Activated CD8-positive, alpha-beta T cell treated with anti-CD3 and anti-CD28 coated beads, Interleukin-2, amount 10 ng/mL, durations not matched to agents 7 days and 5 days (primary cell): Measurements from ENCODE around the gene YY1AP1. TPM values are rescaled to one million over a fixed set of nuclear protein-coding genes. Genes with fewer than 3 reads are reported as not detected.
"Not testable (repeated sequence)": the region's sequence is repeated elsewhere in the genome, so short reads cannot be mapped to it uniquely, and the experiment has no call there.

Experiments
- ATAC-seq: fragments of 150-1000 bp; cut with Tn5 transposase; one replicate; pipeline ENCODE4 v1.10.0; 2021; ENCODE audit warnings: moderate library complexity
- CTCF ChIA-PET: fragments of 350-600 bp; sonication (Branson Sonifier 250); formaldehyde crosslinking; loops from one replicate; lab custom pipeline; 2021; ENCODE audit warnings: antibody characterized with exemption; lab: Charles Lee
- POLR2A ChIA-PET: fragments of 350-600 bp; sonication (Branson Sonifier 250); formaldehyde crosslinking; loops from one replicate; lab custom pipeline; 2021; ENCODE audit warnings: antibody characterized with exemption; lab: Charles Lee
- DNase-seq: peaks from one replicate; pipeline ENCODE4 v3.0.0-alpha.2; 2020
- H3K27ac Mint-ChIP-seq: one replicate; pipeline ENCODE4 v1.8.0; 2021; ENCODE audit warnings: mild to moderate bottlenecking, mixed read lengths
- H3K27me3 Mint-ChIP-seq: one replicate; pipeline ENCODE4 v1.8.0; 2021; ENCODE audit warnings: low read depth, mixed read lengths
- H3K36me3 Mint-ChIP-seq: one replicate; pipeline ENCODE4 v1.8.0; 2021; ENCODE audit warnings: low read depth, mixed read lengths
- H3K4me1 Mint-ChIP-seq: one replicate; pipeline ENCODE4 v1.8.0; 2021; ENCODE audit warnings: low read depth, mixed read lengths
- H3K4me3 Mint-ChIP-seq: one replicate; pipeline ENCODE4 v1.8.0; 2021; ENCODE audit warnings: mild to moderate bottlenecking, mixed read lengths
- H3K9me3 Mint-ChIP-seq: one replicate; pipeline ENCODE4 v1.8.0; 2022; ENCODE audit warnings: mixed read lengths; ENCODE audit not compliant: insufficient read depth
- total RNA-seq, 2 experiments: library from RNA; stranded (reverse); gene quantifications; one replicate each; pipeline ENCODE4 v1.2.3, GENCODE V29; 2021

The YY1AP1 gene, protein sequence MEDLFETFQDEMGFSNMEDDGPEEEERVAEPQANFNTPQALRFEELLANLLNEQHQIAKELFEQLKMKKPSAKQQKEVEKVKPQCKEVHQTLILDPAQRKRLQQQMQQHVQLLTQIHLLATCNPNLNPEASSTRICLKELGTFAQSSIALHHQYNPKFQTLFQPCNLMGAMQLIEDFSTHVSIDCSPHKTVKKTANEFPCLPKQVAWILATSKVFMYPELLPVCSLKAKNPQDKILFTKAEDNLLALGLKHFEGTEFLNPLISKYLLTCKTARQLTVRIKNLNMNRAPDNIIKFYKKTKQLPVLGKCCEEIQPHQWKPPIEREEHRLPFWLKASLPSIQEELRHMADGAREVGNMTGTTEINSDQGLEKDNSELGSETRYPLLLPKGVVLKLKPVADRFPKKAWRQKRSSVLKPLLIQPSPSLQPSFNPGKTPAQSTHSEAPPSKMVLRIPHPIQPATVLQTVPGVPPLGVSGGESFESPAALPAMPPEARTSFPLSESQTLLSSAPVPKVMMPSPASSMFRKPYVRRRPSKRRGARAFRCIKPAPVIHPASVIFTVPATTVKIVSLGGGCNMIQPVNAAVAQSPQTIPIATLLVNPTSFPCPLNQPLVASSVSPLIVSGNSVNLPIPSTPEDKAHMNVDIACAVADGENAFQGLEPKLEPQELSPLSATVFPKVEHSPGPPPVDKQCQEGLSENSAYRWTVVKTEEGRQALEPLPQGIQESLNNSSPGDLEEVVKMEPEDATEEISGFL
- 10 to 100 TPM; 63.8 to 68.9 TPM for total RNA-seq

GRCh38 chr1:155688324-155689080, at the start of gene YY1AP1:
YY1AP1 (minus strand) TSS chr1:155688774; CDS start chr1:155680436, 8,338 bp downstream.
- Mint-ChIP-seq H3K4me1 (peaks cover 58% of the 10 kb centered on the region), H3K27ac (peak within 1 kb of the TSS; percentile 98), H3K4me3 (peak within 1 kb of the TSS; percentile 97), H3K27me3 (no peaks in the 10 kb centered on the region), H3K36me3 (peaks cover 56% of the 10 kb centered on the region), H3K9me3 (no peaks in the 10 kb centered on the region)
- ChIA-PET CTCF (interaction anchor here (1.0 kb wide), 1 partner anchor 41 kb away, joined by 3 read pairs; no protein-coding TSS in a partner anchor), POLR2A (interaction anchor here (0.6 kb wide), 2 partner anchors 171 to 629 kb away, joined by 5 to 6 read pairs; no protein-coding TSS in a partner anchor)
- DNase-seq, result peak; percentile 91
- peak; percentile 81 for ATAC-seq

DNA sequence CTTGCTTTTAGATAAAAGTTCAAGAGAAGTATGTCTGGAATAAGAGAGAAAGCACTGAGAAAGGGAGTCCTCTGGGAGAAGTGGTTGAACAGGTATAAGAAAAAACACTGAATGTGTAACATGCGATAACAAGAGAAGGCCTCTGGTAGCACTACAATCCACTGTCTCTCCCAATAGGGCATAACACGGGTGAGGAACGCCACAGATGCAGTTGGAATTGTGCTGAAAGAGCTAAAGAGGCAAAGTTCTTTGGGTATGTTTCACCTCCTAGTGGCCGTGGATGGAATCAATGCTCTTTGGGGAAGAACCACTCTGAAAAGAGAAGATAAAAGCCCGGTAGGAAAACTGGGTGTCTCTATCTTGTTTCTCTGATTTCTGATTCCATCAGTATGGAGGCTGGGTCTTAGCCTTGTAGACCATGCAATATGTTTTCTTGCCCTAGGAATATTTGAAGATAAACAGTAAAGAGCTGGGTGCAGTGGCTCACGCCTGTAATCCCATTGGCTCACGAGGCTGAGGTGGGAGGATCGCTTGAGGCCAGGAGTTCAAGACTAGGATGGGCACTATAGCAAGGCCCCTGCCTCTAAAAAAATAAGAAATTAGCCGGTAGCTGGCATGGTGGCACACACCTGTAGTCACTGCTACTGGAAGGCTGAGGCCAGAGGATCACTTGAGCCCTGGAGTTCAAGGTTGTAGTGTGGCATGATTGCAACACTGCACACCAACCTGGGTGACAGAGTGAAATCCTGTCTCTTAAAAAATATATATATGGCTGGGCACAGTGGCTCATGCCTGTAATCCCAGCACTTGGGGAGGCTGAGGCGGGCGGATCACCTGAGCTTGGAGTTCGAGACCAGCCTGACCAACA, 40.7 kb upstream of the YY1AP1 start:
- peaks cover 35% of the 10 kb centered on the region for H3K36me3 Mint-ChIP-seq
- H3K27me3 Mint-ChIP-seq, result no peaks in the 10 kb centered on the region
- ChIA-PET CTCF (interaction anchor here (0.8 to 1.7 kb wide), 10 partner anchors 8 to 71 kb away, joined by 3 to 6 read pairs (median 3); partner anchors contain the start of gene YY1AP1), POLR2A (interaction anchor here (0.6 kb wide), 1 partner anchor 10 kb away, joined by 3 read pairs; no protein-coding TSS in a partner anchor)
- no peak overlapping the region for H3K27ac Mint-ChIP-seq
- ATAC-seq (peak; percentile 51), DNase-seq (peak; percentile 55)
- H3K4me3 Mint-ChIP-seq, result no peak overlapping the region
- no peaks in the 10 kb centered on the region for H3K9me3 Mint-ChIP-seq
- H3K4me1 Mint-ChIP-seq, result no peaks in the 10 kb centered on the region

GRCh38 chr1:155725142-155725541, 36.6 kb upstream of the YY1AP1 start:
- Mint-ChIP-seq H3K9me3 (no peaks in the 10 kb centered on the region), H3K27ac (peak overlapping the region; percentile 15), H3K36me3 (peaks cover 25% of the 10 kb centered on the region), H3K4me3 (no peak overlapping the region), H3K4me1 (no peaks in the 10 kb centered on the region), H3K27me3 (no peaks in the 10 kb centered on the region)
- ChIA-PET POLR2A (interaction anchor here (0.6 kb wide), 1 partner anchor 120 kb away, joined by 3 read pairs; no protein-coding TSS in a partner anchor), CTCF (interaction anchor here (1.5 kb wide), 1 partner anchor 10 kb away, joined by 4 read pairs; no protein-coding TSS in a partner anchor)
- ATAC-seq, result no peak
- DNase-seq, result no peak

DNA sequence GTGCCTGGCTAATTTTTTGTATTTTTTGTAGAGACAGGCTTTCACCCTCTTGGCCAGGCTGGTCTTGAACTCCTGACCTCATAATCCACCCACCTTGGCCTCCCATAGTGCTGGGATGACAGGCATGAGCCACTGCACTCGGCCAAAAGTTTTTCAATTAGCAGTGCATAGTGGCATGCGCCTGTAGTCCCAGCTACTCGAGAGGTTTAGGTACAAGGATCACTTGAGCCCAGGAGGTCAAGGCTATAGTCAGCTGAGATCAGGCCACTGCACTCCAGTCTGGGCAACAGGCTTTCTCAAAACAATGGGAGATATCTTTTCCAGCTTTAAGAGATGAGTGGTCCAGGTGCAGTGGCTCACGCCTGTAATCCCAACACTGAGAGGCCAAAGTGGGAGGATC, 31.1 kb upstream of the YY1AP1 start:
- ATAC-seq (no peak), DNase-seq (no peak)
- no peak overlapping the region for H3K27ac Mint-ChIP-seq
- no peaks in the 10 kb centered on the region for H3K27me3 Mint-ChIP-seq
- H3K4me1 Mint-ChIP-seq, result peaks cover 16% of the 10 kb centered on the region
- H3K36me3 Mint-ChIP-seq, result peaks cover 41% of the 10 kb centered on the region
- H3K9me3 Mint-ChIP-seq, result no peaks in the 10 kb centered on the region
- ChIA-PET POLR2A (no interaction called here), CTCF (interaction anchor here (1.2 kb wide), 1 partner anchor 9 kb away, joined by 3 read pairs; no protein-coding TSS in a partner anchor)
- H3K4me3 Mint-ChIP-seq, result no peak overlapping the region

- H3K27ac Mint-ChIP-seq, H3K4me3 Mint-ChIP-seq, CTCF ChIA-PET, ATAC-seq, DNase-seq, H3K27me3 Mint-ChIP-seq, H3K9me3 Mint-ChIP-seq: not testable (repeated sequence)
- H3K36me3 Mint-ChIP-seq, result peaks cover 45% of the 10 kb centered on the region
- H3K4me1 Mint-ChIP-seq, result peaks cover 16% of the 10 kb centered on the region
- POLR2A ChIA-PET, result interaction anchor here (0.6 kb wide), 1 partner anchor 10 kb away, joined by 3 read pairs; no protein-coding TSS in a partner anchor
Measured at GRCh38 chr1:155718524-155719115, 30.0 kb upstream of the YY1AP1 start.

- DNase-seq, result no peak
- H3K27ac Mint-ChIP-seq, result peak overlapping the region; percentile 67
- peaks cover 53% of the 10 kb centered on the region for H3K36me3 Mint-ChIP-seq
- H3K27me3 Mint-ChIP-seq, result no peaks in the 10 kb centered on the region
- H3K4me1 Mint-ChIP-seq, result peaks cover 16% of the 10 kb centered on the region
- ATAC-seq, result peak; percentile 37
- ChIA-PET CTCF (no interaction called here), POLR2A (no interaction called here)
- no peaks in the 10 kb centered on the region for H3K9me3 Mint-ChIP-seq
- no peak overlapping the region for H3K4me3 Mint-ChIP-seq
Measured at GRCh38 chr1:155717041-155717440, 28.5 kb upstream of the YY1AP1 start.

DNA sequence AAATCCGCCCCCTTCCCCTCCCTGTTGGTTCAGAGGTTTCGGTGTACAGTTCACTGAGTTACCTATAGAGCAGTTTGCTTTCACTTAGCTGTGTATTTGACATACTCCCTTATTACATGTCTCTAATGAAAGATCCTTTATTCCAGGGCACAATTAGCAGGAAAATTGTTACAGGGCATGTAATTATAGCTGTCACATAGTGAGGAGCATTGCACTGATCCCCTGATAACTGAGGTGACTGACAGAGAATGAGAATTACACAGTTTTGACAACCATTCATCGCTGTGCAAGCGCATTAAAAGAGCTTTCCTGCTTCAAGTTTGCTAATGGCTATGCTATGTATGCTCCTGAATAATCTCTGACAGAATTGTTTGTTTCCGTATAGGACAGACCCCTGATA, 27.2 kb upstream of the YY1AP1 start:
- H3K4me1 Mint-ChIP-seq, result peaks cover 16% of the 10 kb centered on the region
- no peaks in the 10 kb centered on the region for H3K27me3 Mint-ChIP-seq
- no peak overlapping the region for H3K27ac Mint-ChIP-seq
- no peak overlapping the region for H3K4me3 Mint-ChIP-seq
- no peak for ATAC-seq
- DNase-seq, result no peak
- ChIA-PET POLR2A (interaction anchor here (1.4 kb wide), 1 partner anchor 18 kb away, joined by 4 read pairs; no protein-coding TSS in a partner anchor), CTCF (interaction anchor here (1.2 to 1.4 kb wide), 2 partner anchors 10 to 465 kb away, joined by 4 read pairs; no protein-coding TSS in a partner anchor)
- no peaks in the 10 kb centered on the region for H3K9me3 Mint-ChIP-seq
- H3K36me3 Mint-ChIP-seq, result peaks cover 51% of the 10 kb centered on the region

GRCh38 chr1:155715056-155715455, 26.5 kb upstream of the YY1AP1 start:
- ChIA-PET POLR2A (interaction anchor here (1.4 kb wide), 1 partner anchor 19 kb away, joined by 4 read pairs; no protein-coding TSS in a partner anchor), CTCF (interaction anchor here (1.2 to 1.4 kb wide), 2 partner anchors 11 to 465 kb away, joined by 4 read pairs; no protein-coding TSS in a partner anchor)
- not testable (repeated sequence) for H3K27ac Mint-ChIP-seq, ATAC-seq, H3K9me3 Mint-ChIP-seq, DNase-seq, H3K4me3 Mint-ChIP-seq, H3K27me3 Mint-ChIP-seq
- Mint-ChIP-seq H3K4me1 (peaks cover 16% of the 10 kb centered on the region), H3K36me3 (peaks cover 48% of the 10 kb centered on the region)

DNA sequence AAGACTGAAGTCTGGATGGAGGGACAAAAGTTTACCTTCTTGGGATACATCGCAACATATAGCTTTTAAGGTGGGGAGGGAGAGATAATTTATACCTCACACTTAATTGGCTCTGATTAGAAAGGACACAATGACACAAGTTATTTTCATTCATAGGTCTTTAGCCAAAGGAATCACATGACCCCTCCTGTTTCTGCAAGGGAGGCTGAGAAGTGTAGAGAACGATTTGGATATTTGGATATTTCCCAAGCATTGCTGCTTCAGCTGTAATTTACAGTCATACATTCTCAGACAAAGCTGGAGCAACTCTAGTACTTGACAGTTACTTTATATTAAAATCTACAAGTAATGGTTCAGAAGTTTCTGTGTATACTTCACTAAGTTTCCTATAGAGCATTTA, 24.5 kb upstream of the YY1AP1 start:
- ATAC-seq, result no peak
- Mint-ChIP-seq H3K27ac (no peak overlapping the region), H3K9me3 (no peaks in the 10 kb centered on the region), H3K27me3 (no peaks in the 10 kb centered on the region), H3K4me1 (peaks cover 16% of the 10 kb centered on the region), H3K4me3 (no peak overlapping the region), H3K36me3 (peaks cover 50% of the 10 kb centered on the region)
- no peak for DNase-seq
- CTCF ChIA-PET, result interaction anchor here (0.6 kb wide), 3 partner anchors 16 to 134 kb away, joined by 3 to 4 read pairs (median 3); no protein-coding TSS in a partner anchor
- POLR2A ChIA-PET, result no interaction called here

DNA sequence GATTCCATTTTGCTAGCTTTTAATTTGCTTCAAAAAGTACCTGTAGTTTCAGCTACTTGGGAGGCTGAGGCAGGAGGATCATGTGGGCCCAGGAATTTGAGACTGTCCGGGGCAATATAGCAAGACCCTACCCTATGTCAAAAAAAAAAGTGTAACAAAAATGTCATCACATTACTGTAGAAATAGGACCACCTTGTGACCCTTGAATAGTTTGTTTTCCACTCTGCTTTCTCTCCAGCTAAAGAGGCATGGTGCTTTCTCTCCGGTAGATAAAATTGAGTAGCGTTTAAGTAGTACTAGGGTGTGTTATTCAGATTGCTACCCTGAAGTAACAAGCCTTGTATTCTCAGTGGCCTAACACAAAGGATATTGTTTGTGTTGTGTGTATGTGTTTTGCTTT, 24.1 kb upstream of the YY1AP1 start:
- Mint-ChIP-seq H3K4me1 (peaks cover 18% of the 10 kb centered on the region), H3K36me3 (peaks cover 47% of the 10 kb centered on the region)
- H3K27ac Mint-ChIP-seq, DNase-seq, H3K27me3 Mint-ChIP-seq, POLR2A ChIA-PET, H3K9me3 Mint-ChIP-seq, ATAC-seq, H3K4me3 Mint-ChIP-seq: not testable (repeated sequence)
- CTCF ChIA-PET, result interaction anchor here (0.6 kb wide), 3 partner anchors 17 to 134 kb away, joined by 3 to 4 read pairs (median 3); no protein-coding TSS in a partner anchor
